Kidney glomerular epithelial cell (primary cell): Measurements from ENCODE around the gene MME.
"Not testable (repeated sequence)": the region's sequence is repeated elsewhere in the genome, so short reads cannot be mapped to it uniquely, and the experiment has no call there.

Experiments
- DNase-seq: peaks from one replicate; lab custom pipeline; 2025; lab: John Stamatoyannopoulos, UW

Gene MME

DNA sequence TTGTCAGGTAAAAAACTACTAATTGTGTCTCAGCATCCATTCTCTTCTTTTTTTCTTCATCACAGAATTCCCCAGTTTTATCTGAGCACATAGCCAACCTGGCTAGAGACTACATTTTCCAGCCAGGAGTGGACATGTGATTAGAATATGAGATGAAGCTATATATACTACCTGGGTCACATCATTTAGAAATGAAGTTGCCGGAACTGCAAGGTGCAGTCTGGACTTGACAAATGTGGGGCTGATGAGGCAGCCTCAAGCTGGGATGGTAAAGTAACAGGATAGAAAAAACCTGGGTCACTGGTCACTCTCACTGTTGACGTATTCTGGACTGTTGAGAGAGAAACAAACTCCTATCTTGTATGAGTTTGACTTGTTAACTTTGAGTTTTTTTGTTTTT lies 113.7 kb downstream of the MME start:
- DNase-seq: no peak

DNA sequence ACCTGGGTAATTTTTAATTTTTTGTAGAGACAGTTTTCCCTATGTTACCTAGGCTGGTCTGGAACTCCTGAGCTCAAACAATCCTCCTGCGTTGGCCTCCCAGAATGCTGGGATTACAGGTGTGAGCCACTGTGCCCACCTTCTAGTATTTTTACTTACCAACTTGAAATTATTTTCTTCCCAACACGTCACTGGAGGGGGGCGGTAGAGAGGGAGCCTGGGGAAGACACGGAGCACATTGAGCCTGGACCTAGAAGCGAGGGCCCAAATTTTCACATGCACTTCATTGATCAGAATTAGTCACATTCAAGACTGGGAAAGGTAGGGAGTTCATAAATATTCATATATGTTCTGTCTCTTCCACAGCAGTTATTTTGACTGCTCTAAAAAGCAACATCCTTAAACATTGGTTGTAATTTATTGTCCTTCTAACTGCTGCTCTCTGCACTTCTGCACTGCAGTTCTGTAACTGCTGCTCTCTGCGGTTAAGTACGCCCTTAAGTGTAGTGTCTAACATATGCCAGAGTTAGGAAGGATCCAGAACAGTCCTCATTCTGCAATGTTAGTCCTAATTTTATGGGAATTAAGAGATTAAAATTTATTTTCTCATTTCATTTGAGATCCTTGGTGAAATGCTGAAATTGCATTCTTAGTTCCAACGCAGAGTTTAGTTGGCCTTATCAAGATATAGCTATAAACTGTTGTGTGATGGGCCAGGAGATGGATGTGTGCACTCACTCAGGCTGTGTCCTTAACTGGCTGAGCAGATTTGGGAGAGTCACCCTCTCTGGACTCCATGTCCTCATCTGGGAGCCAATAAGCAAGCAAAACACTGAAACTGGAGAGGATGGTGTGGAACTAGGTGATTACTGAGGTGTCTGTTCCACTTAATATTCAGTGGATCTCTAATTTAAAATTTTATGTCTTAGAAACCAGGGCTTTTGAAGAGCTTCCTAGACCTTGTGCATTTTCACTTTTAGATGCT lies 115.1 kb downstream of the MME start:
- no peak for DNase-seq

DNA sequence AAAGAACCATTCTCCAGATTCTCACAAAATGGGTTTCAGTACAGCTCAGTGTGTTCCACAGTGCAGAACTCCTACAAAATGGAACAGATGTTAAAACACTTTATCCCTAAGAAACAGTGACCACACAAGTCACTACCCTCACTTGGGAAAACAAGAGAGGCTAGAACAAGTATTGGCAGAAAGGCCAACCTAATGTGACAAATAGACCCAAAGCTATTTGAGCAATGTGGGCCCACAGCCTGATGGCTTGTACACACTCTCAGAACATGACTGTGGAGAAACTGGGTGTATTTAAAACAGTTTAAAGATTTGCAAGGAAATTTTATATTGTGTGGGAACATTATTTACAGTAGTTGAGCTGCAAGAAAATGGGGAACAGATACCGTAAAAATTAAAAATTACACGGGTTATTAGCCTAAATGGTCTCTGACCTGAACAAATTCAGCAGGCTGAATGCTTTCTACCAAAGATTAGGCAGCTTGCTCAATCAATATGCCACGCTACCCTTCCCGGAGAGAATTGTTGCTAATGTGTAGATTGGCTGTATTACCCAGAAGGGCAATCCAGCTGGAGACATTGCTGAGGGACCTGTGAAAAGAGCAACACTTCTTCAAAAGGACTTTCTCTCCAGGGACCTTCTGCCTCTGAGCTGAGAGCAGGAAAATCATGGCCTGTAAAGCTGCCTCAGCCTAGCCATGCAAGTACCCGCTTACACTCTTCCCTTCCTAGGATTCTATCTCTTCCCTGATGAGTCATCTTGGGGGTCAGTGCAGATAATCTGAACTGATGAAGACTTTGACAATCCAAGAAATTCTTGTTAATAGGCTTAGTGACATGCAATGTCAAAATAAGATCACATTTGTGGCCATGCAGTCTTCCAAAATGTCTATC lies 116.3 kb downstream of the MME start:
- DNase-seq: no peak

DNA sequence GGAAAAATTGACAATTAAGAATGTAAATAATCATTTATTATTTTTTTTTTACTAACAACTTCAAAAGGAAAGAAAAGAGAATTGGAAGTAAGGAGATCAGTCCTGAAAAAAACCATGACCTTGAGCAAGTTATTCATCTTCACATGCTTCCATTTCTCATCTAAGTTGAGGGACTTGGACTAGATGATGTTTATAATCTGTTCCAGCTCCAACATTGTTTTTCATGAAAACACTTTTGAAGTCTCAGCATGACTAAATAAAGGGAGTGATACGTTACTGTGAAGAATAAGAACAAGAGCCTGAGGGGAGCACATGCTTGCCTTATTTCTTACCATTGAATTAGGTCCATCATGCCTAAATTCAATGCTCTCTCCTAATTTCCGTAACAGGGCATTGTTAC lies 117.7 kb downstream of the MME start:
- DNase-seq: no peak

DNA sequence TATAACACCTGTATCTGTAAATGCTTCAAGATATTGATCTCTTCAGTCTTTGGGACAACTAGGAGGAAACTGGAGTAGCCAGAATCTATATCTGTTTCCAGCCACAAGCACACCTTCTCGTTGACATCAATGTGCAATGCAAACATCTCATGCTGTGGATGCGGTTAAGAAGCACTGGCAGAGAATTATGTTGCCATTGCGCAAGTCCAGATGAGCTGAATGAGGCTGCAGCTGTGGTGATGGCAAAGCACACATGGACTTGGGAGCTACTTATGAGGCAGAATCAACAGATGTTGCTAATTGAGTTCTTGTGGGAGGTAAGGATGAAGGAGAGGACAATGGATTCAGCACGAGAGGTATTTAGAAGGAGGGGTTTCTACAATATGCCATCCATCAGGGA lies 122.5 kb downstream of the MME start:
- no peak for DNase-seq

DNA sequence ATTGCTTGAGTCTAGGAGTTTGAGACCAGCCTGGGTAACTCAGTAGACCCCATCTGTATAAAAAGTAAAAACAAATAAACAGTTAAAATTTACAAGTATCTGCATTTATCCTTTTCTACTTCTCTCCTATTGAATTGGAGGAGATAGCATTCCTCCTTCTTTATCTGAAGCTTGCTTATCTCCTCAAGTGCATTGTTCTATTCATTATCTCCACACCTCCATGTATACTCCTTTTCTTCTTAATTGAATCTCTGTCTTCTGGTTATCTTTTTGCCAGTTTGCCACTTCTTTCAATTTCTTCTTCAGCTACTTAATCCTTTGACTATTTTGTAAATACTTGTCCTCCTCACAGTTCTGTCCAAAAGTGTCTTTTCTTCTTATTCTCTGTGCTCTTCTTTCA lies 124.7 kb downstream of the MME start:
- no peak for DNase-seq

DNA sequence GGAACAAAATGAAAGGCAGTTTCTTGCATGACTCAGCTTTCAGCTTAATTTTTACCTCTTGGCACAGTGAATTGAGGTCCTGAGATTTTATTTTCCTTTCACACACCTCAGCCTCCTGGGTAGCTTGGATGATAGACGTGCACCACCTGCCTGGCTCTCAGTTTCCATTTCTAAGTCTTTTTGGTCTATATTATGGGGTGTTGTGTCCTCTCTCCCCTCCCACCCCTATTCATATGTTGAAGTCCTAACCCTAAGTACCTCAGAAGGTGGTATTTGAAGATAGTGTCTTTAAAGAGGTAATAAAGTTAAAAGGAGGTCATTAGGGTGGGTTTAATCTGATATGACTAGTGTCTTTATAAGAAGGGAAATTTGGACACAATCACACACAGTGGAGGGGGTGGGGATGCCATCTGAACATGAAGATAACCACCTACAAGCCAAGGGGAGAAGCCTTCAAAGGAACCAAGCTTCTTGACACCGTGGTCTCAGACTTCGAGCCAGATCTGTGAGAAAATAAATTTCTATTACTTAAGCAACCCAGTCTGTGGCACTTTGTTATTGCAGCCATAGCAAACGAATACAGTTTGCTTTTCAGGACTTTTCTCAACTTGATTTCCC lies 128.2 kb downstream of the MME start:
- DNase-seq: no peak

DNA sequence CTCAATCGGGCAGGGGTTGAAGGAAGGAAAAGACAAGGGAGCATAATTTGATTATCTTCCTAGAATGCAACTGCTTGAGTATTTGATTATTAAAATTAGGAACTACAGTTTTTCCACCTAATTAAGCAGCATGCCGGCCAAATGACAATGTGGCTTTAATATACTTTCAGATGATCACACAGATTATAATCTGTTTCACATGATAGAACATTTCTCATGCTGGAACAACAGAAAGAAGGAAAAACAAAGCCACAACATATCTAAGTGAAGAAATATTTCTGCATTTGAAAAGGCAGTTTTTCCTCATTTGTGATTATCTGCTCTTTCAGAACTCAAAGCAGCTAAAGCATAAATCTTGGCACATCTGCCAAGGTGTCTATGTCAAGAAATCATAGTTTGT lies 130.6 kb downstream of the MME start:
- DNase-seq: no peak

DNA sequence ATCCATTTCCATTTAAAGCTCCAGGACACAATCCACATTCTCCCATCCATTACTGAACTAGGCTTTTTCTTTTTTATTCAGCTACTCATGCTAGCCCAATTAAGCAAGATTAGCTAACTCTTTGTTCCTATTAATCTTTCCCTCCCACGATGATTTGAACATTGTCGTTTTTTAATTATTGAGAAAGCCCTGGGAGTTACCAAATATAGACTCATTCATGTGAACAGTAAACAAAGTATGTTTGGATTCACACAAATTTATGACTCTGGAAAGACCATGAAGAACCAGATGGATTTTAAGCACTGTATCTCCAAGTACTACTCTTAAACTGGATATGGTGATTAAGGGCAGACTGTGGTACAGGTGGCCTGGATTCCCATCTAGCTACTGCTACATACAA lies 131.1 kb downstream of the MME start:
- DNase-seq: no peak

DNA sequence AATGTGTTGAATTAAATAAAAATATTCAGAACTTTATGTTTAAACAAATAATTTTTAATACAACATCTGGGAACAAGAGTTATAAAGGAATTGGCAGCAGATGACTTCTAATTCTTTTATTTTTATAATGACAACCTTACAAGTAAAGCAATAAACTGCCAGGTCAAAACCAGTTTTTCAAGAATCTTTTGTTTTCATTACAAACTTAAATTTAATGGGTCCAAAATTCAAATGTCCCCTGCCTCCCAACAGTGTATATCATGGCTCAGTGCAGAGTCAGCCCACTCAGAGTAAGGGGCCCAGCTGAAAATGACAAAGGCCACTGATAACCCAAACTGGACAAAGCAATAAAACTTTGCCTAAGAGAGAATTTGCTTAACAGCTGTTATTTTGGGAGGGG lies 131.8 kb downstream of the MME start:
- DNase-seq: no peak

DNA sequence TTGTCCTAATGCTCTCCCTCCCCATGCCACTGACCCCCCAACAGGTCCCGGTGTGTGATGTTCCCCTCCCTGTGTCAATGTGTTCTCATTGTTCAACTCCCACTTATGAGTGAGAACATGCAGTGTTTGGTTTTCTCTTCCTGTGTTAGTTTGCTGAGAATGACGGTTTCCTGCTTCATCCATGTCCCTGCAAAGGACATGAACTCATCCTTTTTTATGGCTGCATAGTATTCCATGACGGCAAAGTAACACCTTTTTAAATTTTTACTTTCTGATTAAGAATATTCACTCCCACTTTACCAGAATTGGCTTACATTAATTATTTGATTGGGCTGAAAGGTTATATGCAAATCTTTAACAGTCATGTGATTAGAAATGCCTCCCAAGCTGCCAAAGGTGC lies 135.9 kb downstream of the MME start:
- not testable (repeated sequence) for DNase-seq

DNA sequence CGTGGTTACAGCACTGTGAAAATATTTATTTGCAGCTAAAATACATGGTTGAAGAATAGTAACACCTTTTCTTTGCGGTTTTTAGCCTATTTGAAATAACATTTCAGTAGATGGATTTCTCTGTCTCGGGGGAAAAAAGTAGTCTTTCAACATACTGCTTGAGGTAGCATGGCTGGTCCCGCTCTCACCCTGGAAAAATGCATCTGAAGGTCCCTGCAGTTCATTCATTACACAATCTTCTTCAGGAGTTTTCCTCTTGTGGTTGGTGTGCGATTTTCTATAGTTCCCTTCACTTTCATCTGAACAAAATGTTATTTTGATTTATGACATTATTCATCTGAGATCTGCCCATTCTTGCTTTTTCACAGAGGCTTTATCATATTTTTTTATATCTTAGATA lies 137.5 kb downstream of the MME start:
- DNase-seq: no peak

DNA sequence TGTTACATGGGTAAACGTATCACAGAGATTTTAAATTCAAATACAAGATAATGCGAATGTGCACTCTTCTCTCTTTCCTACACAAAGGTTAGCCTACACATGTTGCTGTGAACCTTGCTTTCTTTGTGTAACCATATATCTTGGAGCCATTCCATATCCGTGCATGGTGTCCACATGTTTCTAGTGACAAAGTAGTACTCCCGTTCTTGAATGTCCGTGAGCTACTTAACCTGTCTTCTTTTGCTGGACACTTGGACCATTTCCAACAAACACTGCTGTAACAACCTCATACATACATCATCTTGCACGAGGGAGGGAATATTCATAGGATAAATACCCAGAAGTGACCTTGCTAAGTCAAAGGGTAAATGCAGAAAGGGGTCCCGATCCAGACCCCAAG lies 138.3 kb downstream of the MME start:
- no peak for DNase-seq

DNA sequence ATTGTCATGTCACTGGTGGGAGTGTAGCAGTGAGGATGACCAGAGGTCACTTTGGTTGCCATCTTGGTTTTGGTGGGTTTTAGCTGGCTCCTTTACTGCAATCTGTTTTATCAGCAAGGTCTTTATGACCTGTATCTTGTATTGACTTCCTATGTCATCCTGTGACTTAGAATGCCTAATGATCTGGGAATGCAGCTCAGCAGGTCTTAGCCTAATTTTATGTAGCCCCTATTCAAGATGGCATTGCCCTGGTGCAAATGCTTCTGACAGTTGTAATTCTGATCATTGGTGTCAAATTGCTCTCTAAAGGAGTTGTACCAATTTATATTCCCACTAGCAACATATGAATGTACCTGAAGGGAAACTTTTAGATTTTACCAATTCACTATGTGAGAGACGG lies 139.0 kb downstream of the MME start:
- no peak for DNase-seq

DNA sequence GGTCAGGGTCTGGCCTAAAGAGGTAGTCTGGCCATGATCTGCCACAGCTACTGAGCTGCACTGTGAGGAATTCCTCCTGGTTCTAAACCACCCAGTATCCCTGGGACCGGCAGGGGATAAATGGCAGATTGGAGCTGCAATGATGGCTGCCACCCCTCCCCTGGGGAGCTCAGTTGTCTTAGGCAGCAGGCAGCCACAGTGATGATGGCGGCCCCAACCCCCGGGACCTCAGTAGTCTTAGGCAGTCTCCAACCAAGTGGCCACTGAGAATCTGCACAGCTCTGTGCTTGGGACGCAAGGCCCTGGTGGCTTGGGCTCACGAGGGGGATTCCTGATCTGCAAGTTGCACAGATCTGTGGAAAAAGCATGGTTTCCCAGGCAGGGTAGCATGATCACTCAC lies 145.3 kb downstream of the MME start:
- no peak for DNase-seq

DNA sequence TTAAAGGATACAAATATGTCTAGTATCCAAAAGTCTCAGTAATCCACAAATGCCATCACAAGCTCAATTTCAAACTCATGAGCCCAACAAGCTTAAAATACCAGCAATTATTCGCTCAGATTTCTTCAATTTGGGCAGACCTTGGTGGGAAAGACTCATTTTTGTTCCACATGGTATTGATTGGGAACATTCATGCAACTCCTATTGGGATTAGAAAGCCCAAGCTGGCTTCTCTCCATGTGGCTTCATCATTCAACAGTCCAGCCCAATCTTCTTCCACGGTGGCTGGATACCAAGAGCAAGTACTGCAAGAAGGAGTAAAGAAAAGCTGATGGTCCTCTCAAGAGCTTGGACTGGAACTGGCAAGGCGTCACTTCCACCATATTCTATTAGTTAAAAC lies 147.0 kb downstream of the MME start:
- no peak for DNase-seq

DNA sequence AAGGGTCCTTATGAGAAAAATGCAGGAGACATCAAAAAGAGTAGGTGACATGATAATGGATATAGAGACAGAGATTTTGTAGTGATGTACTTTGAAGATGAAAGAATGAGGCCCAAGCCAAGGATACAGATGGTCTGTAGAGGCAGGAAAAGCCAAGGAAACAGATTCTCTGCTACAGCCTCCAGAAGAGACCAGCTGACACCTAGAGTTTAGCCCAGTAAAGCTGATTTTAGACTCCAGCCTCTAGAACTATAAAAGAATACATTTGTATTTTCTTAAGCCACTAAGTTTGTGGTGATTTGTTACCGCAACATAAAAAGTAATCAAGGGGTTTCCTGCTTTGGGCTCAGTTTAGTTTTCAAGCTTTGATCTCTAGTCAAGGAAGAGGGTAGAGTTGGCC lies 148.6 kb downstream of the MME start:
- no peak for DNase-seq

DNA sequence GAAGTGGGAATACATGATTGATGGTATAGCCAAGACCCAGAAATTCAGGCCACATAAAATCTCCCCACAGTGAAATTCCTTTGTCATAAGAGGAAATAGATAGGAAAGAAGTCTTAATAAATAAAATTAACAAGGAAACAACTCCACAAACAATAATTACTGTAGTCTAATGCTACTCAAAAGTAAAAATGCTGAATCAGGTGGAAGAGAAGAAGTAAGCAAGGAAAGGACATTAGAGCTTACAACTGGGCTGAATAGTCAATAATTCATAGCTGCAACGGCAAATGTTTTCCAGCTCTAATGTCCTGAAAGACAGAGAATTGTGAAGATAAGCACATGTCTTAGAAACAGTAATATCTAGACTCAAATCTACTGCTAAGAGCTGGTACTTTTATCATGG lies 149.0 kb downstream of the MME start:
- no peak for DNase-seq

DNA sequence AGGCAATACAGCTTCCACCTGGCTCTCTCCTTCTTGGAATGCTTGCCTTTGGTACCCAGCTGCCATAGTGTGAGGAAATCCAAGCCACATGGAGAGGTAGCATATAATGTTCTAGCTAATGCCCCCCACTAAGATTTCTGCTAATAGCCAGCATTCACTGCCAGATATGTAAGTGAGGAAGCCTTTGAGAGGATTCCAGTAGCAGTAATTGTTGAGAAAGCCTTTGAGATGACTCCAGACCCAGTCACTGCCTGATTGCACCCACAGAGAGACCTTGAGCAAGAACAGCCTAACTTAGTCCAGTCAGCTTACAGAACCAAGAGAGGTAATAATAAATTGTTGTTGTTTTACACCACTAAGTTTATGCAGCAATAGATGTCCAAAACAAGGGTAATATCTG lies 150.3 kb downstream of the MME start:
- no peak for DNase-seq

DNA sequence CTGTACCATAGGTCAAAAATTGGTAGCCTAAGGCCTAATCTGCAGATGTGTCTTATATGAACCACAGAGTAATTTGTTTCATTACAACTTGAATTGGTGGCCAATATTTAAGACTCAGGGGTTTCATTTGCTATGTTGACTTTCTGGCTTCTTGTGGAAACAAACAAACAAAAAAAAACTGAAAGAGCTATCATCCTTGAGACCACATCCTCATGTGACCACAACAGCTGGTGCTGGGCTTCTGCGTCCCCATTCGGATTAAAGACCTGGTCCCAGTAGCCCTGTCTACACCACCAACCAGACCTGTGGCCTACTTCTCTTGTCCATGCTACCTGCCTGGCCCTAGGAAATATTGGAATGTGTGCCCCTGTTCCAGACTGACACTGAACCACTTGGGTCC lies 151.7 kb downstream of the MME start:
- no peak for DNase-seq

DNA sequence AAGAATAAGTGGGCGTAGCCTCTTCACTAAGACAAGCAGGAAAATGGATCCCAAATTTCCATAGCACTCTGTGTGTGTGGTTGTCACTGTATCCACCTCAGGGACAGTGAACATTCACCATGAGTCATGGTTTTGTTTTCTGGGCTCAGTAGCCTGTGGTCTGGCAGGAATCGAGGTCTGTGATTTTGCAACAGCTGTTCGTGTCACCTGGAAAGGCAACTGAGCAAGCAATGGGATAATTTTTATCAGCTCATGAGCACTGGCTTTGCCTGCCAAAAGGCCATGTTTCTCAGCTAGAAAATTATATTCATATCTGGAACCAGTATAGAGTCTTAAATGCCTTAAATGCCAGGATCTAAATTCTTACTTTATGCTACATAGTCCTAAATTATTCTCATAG lies 152.5 kb downstream of the MME start:
- DNase-seq: no peak

DNA sequence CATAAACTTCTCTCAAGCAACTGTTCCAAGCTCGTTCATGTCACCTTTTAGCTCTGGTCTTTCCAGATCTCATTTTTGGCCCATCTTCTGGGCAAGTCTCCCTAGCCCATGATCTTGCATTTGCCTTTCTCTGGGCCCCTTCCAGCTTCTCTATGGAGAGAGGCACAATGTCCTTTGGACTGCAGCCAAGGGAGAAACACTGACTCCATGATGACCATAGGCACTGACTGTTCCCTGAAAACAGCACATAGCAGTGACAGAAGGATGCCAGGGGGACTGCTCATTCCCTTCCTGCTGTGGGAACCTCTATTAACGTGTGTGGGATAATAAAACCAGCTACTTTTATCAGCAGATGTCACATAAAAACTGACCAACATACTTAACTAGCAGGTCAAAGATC lies 153.1 kb downstream of the MME start:
- DNase-seq: no peak
